Cardiac muscle cell (in vitro differentiated cells and primary cell): Measurements from ENCODE around the gene EDA. TPM values are rescaled to one million over a fixed set of nuclear protein-coding genes. Genes with fewer than 3 reads are reported as not detected.
A peak's percentile ranks its signal among the peaks of the same experiment; 100 is the strongest.

ENCODE experiments used
- DNase-seq, 2 donors: peaks; one replicate each; pipeline versions ENCODE4 v3.0.0 to v3.0.0-alpha.2; 2010 to 2017; ENCODE audit warnings: low read depth in 1 of 2, low spot score in 1 of 2
- H3K27ac ChIP-seq: fragments of 200-600 bp; sonication (generic); 2 replicates; pipeline ENCODE4 v1.5.1; 2016
- H3K27me3 ChIP-seq: fragments of 200-600 bp; sonication (generic); 2 replicates; pipeline ENCODE4 v1.6.0; 2016; ENCODE audit warnings: control low read depth
- H3K36me3 ChIP-seq: fragments of 200-600 bp; sonication (generic); 2 replicates; pipeline ENCODE4 v1.5.1; 2016; ENCODE audit warnings: control low read depth
- H3K4me1 ChIP-seq: fragments of 200-600 bp; sonication (generic); 2 replicates; pipeline ENCODE4 v1.8.1; 2017; ENCODE audit warnings: low read depth, mild to moderate bottlenecking, mixed run types
- H3K4me3 ChIP-seq: fragments of 200-600 bp; sonication (generic); 2 replicates; pipeline ENCODE4 v1.5.1; 2016; ENCODE audit warnings: mild to moderate bottlenecking
- H3K9me3 ChIP-seq: fragments of 200-600 bp; sonication (generic); 2 replicates; pipeline ENCODE4 v1.5.1; 2017; ENCODE audit warnings: low read depth, mild to moderate bottlenecking, control low read depth
- CTCF ChIP-seq: IDR thresholded peaks from 2 replicates; pipeline ENCODE4 v1.5.1; 2012; ENCODE audit warnings: low read depth, mild to moderate bottlenecking, low read length
- polyA plus RNA-seq: library from polyadenylated mRNA; unstranded; fragments of >200 nt; fragmentation: Nextera tagmentation; extraction: Ambion mirVana; gene quantifications from 2 replicates; pipeline ENCODE4 v1.2.1, GENCODE V29; 2016
- total RNA-seq: library from RNA; depleted of rRNA; stranded (reverse); fragments of >200 nt; gene quantifications from 2 replicates; pipeline ENCODE4 v1.2.3, GENCODE V29; 2016

The EDA gene
- total and polyA plus RNA-seq, 2 experiments from 2014 or later, result 0.56 to 2.7 TPM

GRCh38 chrX:69616457-69617203 is 717 bp downstream of the EDA start:
- peak; percentile 16 to 17 for DNase-seq
- TF ChIP-seq CTCF, result no peak

GRCh38 chrX:69618803-69619202 is 2.9 kb downstream of the EDA start:
- TF ChIP-seq CTCF, result peak; percentile 43
- H3K27ac ChIP-seq, result no peak overlapping the region
- DNase-seq, result peak; percentile 20 to 47
- peaks cover 18% of the 10 kb centered on the region for H3K27me3 ChIP-seq
- no peaks in the 10 kb centered on the region for H3K36me3 ChIP-seq
- peaks cover 2% of the 10 kb centered on the region for H3K9me3 ChIP-seq
- no peaks in the 10 kb centered on the region for H3K4me1 ChIP-seq
- H3K4me3 ChIP-seq, result no peak overlapping the region

More at GRCh38 chrX:69616457-69617203, 717 bp downstream of the EDA start:
- H3K9me3 ChIP-seq, result peaks cover 2% of the 10 kb centered on the region
- H3K27me3 ChIP-seq, result peaks cover 18% of the 10 kb centered on the region
- no peaks in the 10 kb centered on the region for H3K4me1 ChIP-seq
- peak overlapping the region; percentile 43 for H3K4me3 ChIP-seq
- H3K27ac ChIP-seq, result no peak overlapping the region
- H3K36me3 ChIP-seq, result no peaks in the 10 kb centered on the region

GRCh38 chrX:69626129-69626528 is 10.2 kb downstream of the EDA start:
- no peaks in the 10 kb centered on the region for H3K9me3 ChIP-seq
- H3K4me1 ChIP-seq, result no peaks in the 10 kb centered on the region
- H3K27ac ChIP-seq, result no peak overlapping the region
- no peak for TF ChIP-seq CTCF
- H3K36me3 ChIP-seq, result no peaks in the 10 kb centered on the region
- DNase-seq, result no peak
- H3K4me3 ChIP-seq, result no peak overlapping the region
- no peaks in the 10 kb centered on the region for H3K27me3 ChIP-seq

- Histone ChIP-seq H3K9me3 (no peaks in the 10 kb centered on the region), H3K27me3 (no peaks in the 10 kb centered on the region), H3K4me1 (no peaks in the 10 kb centered on the region), H3K36me3 (no peaks in the 10 kb centered on the region), H3K27ac (no peak overlapping the region), H3K4me3 (no peak overlapping the region)
- DNase-seq, result no peak
- TF ChIP-seq CTCF, result no peak
Measured at GRCh38 chrX:69627744-69628143, 11.8 kb downstream of the EDA start.

- Histone ChIP-seq H3K9me3 (no peaks in the 10 kb centered on the region), H3K4me1 (no peaks in the 10 kb centered on the region), H3K27me3 (no peaks in the 10 kb centered on the region), H3K36me3 (no peaks in the 10 kb centered on the region), H3K4me3 (no peak overlapping the region), H3K27ac (no peak overlapping the region)
- TF ChIP-seq CTCF, result no peak
- no peak for DNase-seq
Measured at GRCh38 chrX:69630147-69630546, 14.2 kb downstream of the EDA start.
